HPDE6-E6E7 (cell line): ENCODE results near the gene KIF1B.
A peak's percentile ranks its signal among the peaks of the same experiment; 100 is the strongest.

Experiments used
- DNase-seq: peaks from one replicate; pipeline ENCODE4 v3.0.0; 2011; ENCODE audit warnings: missing footprints; ENCODE audit errors: extremely low spot score

KIF1B gene

GRCh38 chr1:10429868-10430215 is 219.5 kb downstream of the KIF1B start:
- DNase-seq: no peak

- peak; percentile 97 for DNase-seq
Measured at GRCh38 chr1:10430216-10431069, 220.1 kb downstream of the KIF1B start, which contains the start of gene CENPS. CENPS (plus strand) TSS chr1:10430433; CDS start chr1:10430518, 85 bp downstream.
